Testis (tissue), 3 donors: Measurements from ENCODE around the gene SGTB. TPM values are rescaled to one million over a fixed set of nuclear protein-coding genes. Genes with fewer than 3 reads are reported as not detected.

ENCODE experiments used
- DNase-seq: peaks from one replicate; pipeline ENCODE4 v3.0.0-alpha.2; 2019
- H3K27ac ChIP-seq, 2 donors: fragments of 200-600 bp; sonication (generic); one replicate each; pipeline ENCODE4 v1.5.1; 2019
- H3K27me3 ChIP-seq: fragments of 200-600 bp; sonication (generic); one replicate; pipeline ENCODE4 v1.5.1; 2019
- H3K36me3 ChIP-seq: fragments of 200-600 bp; sonication (generic); one replicate; pipeline ENCODE4 v1.5.1; 2017; ENCODE audit warnings: low read depth; ENCODE audit errors: missing control alignments
- H3K4me1 ChIP-seq: fragments of 200-600 bp; sonication (generic); one replicate; pipeline ENCODE4 v1.5.1; 2019
- H3K4me3 ChIP-seq, 2 donors: fragments of 200-600 bp; sonication (generic); one replicate each; pipeline ENCODE4 v1.5.1; 2017 to 2019
- H3K9me3 ChIP-seq: fragments of 200-600 bp; sonication (generic); one replicate; pipeline ENCODE4 v1.5.1; 2017
- CTCF ChIP-seq, 3 experiments: fragments of 450-650 bp in 2 of 3; fragments of 200-600 bp in 1 of 3; sonication (generic) in 1 of 3; IDR thresholded peaks; one replicate each; pipeline ENCODE4 v1.5.1; 2016 to 2019; ENCODE audit warnings: antibody characterized with exemption in 3 of 3, mild to moderate bottlenecking in 2 of 3, moderate library complexity in 1 of 3
- POLR2A ChIP-seq: fragments of 450-650 bp; IDR thresholded peaks from one replicate; pipeline ENCODE4 v1.6.1; 2017; ENCODE audit warnings: antibody characterized with exemption, mild to moderate bottlenecking, moderate library complexity
- WGBS, 2 donors: methylation state at CpG; one replicate each; pipeline ENCODE4 v1.1.5; 2018; 5-methylcytosine and 5-hydroxymethylcytosine counted together
- intact Hi-C: fragments of 100-400 bp; cut with DNase I; formaldehyde crosslinking; loops from one replicate; pipeline ENCODE4 v1.15.1; 2023; ENCODE audit warnings: low total_unique reads
- polyA plus RNA-seq: library from polyadenylated mRNA; stranded (reverse); fragments of 350-450 nt; fragmentation: Illumina TruSeq; extraction: RNeasy Lipid Tissue Mini Kit (QIAGEN cat#74804); gene quantifications from one replicate; pipeline ENCODE4 v1.2.3, GENCODE V29; 2014; ENCODE audit warnings: low read depth, low replicate concordance; ENCODE audit not compliant: insufficient read depth
- total RNA-seq, 2 donors: library from RNA; depleted of rRNA; stranded (reverse); fragments of >200 nt; gene quantifications; one replicate each; pipeline ENCODE4 v1.2.3, GENCODE V29; 2016

The SGTB gene
- total and polyA plus RNA-seq, 3 donors from 2014 or later, result 2.3 to 4.5 (median 3.8) TPM

DNA sequence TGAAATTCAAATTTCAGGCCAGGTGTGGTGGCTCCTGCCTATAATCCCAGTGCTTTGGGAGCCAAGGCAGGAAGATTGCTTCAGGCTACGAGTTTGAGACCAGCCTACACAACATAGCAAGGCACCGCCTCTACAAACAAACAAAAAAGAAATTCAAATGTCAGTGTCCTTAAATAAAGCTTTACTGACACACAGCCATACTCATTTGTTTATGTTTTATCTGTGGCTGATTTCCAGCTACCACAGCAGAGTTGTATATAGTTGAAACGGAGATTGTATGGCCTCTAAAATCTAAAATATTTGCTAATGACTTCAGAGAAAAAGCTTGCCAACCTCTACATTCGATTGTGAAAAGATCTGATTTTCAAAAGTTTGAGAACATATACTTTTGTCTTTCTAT is 81.7 kb downstream of the SGTB start:
- Histone ChIP-seq H3K4me1 (no peaks in the 10 kb centered on the region), H3K36me3 (no peaks in the 10 kb centered on the region), H3K27ac (no peak overlapping the region), H3K4me3 (no peak overlapping the region), H3K9me3 (no peaks in the 10 kb centered on the region), H3K27me3 (no peaks in the 10 kb centered on the region)
- intact Hi-C loops, result no loop called here
- 95 to 97% methylated on average over 4 of the region's 4 CpGs for WGBS, 2 donors
- TF ChIP-seq CTCF (IDR thresholded peaks at IDR 0.05), result no peak
- no peak for DNase-seq

GRCh38 chr5:65630981-65631380 is 90.9 kb downstream of the SGTB start:
- H3K4me1 ChIP-seq, result no peaks in the 10 kb centered on the region

DNA sequence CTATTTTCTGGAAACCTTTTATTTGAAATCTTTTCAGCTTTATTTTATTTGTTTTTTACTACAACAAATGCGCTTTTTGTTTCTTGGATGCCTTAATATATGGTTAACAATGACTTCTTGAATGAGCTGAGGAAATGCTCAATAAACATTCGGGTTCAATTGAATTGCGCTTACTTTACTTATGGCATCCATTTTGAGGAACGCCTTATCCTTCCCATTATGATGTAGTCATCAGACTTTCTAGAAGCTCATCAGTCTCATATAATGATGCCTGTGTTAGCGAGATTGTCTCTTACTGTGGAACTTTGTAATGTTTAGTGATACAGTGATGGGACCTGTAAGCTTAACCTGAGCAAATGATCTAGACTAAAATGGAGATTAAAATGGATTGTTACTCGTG is 96.2 kb downstream of the SGTB start:
- TF ChIP-seq POLR2A, result no peak
- TF ChIP-seq CTCF (IDR thresholded peaks at IDR 0.05), result no peak
- Histone ChIP-seq H3K36me3 (no peaks in the 10 kb centered on the region), H3K9me3 (no peaks in the 10 kb centered on the region), H3K4me1 (peaks cover 19% of the 10 kb centered on the region), H3K27me3 (no peaks in the 10 kb centered on the region), H3K4me3 (peak overlapping the region; percentile 92 to 95), H3K27ac (no peak overlapping the region)
- DNase-seq, result no peak
- intact Hi-C loops, result no loop called here
- WGBS, 2 donors, result 46 to 58% methylated on average over 6 of the region's 6 CpGs

More at GRCh38 chr5:65630981-65631380, 90.9 kb downstream of the SGTB start:
- Histone ChIP-seq H3K27ac (no peak overlapping the region), H3K27me3 (no peaks in the 10 kb centered on the region), H3K36me3 (no peaks in the 10 kb centered on the region), H3K4me3 (no peak overlapping the region), H3K9me3 (no peaks in the 10 kb centered on the region)
- intact Hi-C loops, result no loop called here
- TF ChIP-seq POLR2A, result no peak
- no peak for TF ChIP-seq CTCF (IDR thresholded peaks at IDR 0.05)
- no peak for DNase-seq

GRCh38 chr5:65624571-65625555 is 97.0 kb downstream of the SGTB start, which contains the start of the genes SHLD3 and TRAPPC13:
SHLD3 (plus strand) TSS chr5:65625027; CDS start chr5:65629588, 4,561 bp downstream.
TRAPPC13 (plus strand) TSS chr5:65625027; CDS start chr5:65625061, 34 bp downstream.
- Histone ChIP-seq H3K27ac (peak within 1 kb of the TSS; percentile 87 to 93), H3K4me1 (peaks cover 19% of the 10 kb centered on the region), H3K4me3 (peak within 1 kb of the TSS; percentile 92 to 95), H3K36me3 (no peaks in the 10 kb centered on the region), H3K9me3 (no peaks in the 10 kb centered on the region), H3K27me3 (no peaks in the 10 kb centered on the region)
- TF ChIP-seq CTCF (IDR thresholded peaks at IDR 0.05) (peak in 1 of 3 experiments; percentile 21), POLR2A (no peak)
- peak; percentile 93 for DNase-seq
- WGBS, 2 donors, result 1% methylated on average over 36 of the region's 36 CpGs
- intact Hi-C loops, result no loop called here
